ENCODE measurements around the gene MBD2. TPM values are rescaled to one million over a fixed set of nuclear protein-coding genes. Genes with fewer than 3 reads are reported as not detected.
"Not testable (repeated sequence)": the region's sequence is repeated elsewhere in the genome, so short reads cannot be mapped to it uniquely, and the experiment has no call there.

The MBD2 gene
- total RNA-seq, 1 experiment from 2014 or later: 37.0 TPM

DNA sequence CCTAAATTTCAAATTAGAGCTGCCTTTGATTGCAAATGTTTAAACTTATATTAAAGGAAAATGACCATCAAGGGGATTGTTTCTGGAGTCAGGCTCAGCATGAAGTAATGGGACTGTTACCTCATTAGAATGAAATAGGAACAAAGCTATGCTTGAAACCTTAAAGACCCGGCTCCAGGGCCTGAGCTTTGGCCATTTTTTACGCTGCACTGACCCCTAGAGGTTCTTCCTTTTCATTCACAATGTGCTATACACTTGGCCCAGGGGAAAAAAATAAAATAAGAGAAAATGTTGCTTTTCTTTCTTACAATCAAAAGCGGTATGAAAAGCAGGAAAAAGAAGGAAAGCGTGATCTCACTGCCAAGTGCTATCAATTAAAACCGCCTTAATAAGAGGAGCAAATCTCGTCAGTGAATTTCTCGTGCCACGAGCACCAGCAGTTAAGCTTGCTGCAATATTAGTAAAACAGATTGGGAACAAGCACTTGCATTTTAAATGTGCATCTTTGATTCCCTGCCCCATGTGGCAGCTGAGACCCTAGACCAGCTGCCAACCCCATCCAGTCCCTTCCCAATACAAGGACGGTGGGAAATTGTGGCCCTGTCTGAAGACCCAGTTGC, 96.6 kb downstream of the MBD2 start:
- Histone ChIP-seq H3K9me3 (ENCODE audit: low read length) (no peaks in the 10 kb centered on the region), H3K4me2 (ENCODE audit: low read length) (no peak overlapping the region), H3K27me3 (ENCODE audit: low read length) (no peaks in the 10 kb centered on the region), H3K9ac (ENCODE audit: low read length) (no peak overlapping the region), H3K27ac (ENCODE audit: low read length) (no peak overlapping the region), H3F3A (ENCODE audit: low read length, unreplicated experiment) (no peaks in the 10 kb centered on the region), H4K20me1 (ENCODE audit: low read length) (no peaks in the 10 kb centered on the region), H3K36me3 (ENCODE audit: low read depth, low read length) (no peaks in the 10 kb centered on the region), H3K79me2 (ENCODE audit: low read length) (no peaks in the 10 kb centered on the region), H3K4me1 (ENCODE audit: insufficient read depth, low read length) (peaks cover 5% of the 10 kb centered on the region; the same call in 1 of the 2 replicates), H2AFZ (ENCODE audit: low read length) (peak overlapping the region; percentile 29; the same call in 1 of the 2 replicates), H3K9me2 (replicated peaks; ENCODE audit: low read length) (no peaks in the 10 kb centered on the region), H3K4me3 (ENCODE audit: low read length) (no peak overlapping the region)
- intact Hi-C loops (cut with micrococcal nuclease): loop anchor here (2.0 to 5.0 kb wide), 2 partner anchors 441 to 559 kb away; no protein-coding TSS in a partner anchor
- ChIA-PET POLR2A (ENCODE audit: unreplicated experiment) (interaction anchor here (0.6 to 0.7 kb wide), 2 partner anchors 8 to 353 kb away, joined by 4 to 7 read pairs; no protein-coding TSS in a partner anchor), CTCF (interaction anchor here (0.5 to 1.0 kb wide), 3 partner anchors 8 to 429 kb away, joined by 3 to 9 read pairs (median 5); no protein-coding TSS in a partner anchor)
- ATAC-seq (peak; percentile 97), DNase-seq (peak; percentile 76)
- no TSS peak for BruUV-seq (replicated peaks)
- TF ChIP-seq, protein P1, sequence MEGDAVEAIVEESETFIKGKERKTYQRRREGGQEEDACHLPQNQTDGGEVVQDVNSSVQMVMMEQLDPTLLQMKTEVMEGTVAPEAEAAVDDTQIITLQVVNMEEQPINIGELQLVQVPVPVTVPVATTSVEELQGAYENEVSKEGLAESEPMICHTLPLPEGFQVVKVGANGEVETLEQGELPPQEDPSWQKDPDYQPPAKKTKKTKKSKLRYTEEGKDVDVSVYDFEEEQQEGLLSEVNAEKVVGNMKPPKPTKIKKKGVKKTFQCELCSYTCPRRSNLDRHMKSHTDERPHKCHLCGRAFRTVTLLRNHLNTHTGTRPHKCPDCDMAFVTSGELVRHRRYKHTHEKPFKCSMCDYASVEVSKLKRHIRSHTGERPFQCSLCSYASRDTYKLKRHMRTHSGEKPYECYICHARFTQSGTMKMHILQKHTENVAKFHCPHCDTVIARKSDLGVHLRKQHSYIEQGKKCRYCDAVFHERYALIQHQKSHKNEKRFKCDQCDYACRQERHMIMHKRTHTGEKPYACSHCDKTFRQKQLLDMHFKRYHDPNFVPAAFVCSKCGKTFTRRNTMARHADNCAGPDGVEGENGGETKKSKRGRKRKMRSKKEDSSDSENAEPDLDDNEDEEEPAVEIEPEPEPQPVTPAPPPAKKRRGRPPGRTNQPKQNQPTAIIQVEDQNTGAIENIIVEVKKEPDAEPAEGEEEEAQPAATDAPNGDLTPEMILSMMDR (conservative IDR thresholded peaks at IDR 0.05; ENCODE audit: low read depth, low read length): peak; percentile 86
- TF ChIP-seq EZH2phosphoT487 (IDR thresholded peaks at IDR 0.05; ENCODE audit: borderline replicate concordance, low read length): no peak
- TF ChIP-seq EZH2 (IDR thresholded peaks at IDR 0.05; ENCODE audit: low read length, unreplicated experiment): no peak

DNA sequence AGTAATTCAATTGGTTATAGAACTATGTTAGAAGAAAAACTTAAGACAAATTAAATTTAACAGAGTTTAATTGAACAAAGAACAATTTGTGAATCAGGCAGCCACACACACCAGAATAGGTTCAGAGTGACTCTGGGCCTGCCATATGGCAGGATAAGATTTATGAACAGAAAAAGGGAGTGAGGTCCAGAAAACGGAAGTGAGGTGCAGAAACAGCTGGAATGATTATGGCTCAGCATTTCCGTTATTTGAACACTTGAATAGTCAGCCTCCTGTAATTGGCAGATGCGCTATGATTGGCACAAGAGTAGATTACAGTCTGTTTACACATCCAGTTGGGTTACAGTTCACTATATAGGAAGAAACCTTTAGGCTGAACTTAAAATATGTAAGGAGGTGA, 99.0 kb downstream of the MBD2 start:
- Histone ChIP-seq H3K9ac (ENCODE audit: low read length) (no peak overlapping the region), H3K4me3 (ENCODE audit: low read length) (no peak overlapping the region), H3K4me1 (ENCODE audit: insufficient read depth, low read length) (0 out of 2 replicates have a peak, but pooled peaks cover under 1% of the 10 kb centered on the region), H3K36me3 (ENCODE audit: low read depth, low read length) (no peaks in the 10 kb centered on the region), H3K9me3 (ENCODE audit: low read length) (no peaks in the 10 kb centered on the region), H3F3A (ENCODE audit: low read length, unreplicated experiment) (no peaks in the 10 kb centered on the region), H4K20me1 (ENCODE audit: low read length) (no peaks in the 10 kb centered on the region), H3K79me2 (ENCODE audit: low read length) (no peaks in the 10 kb centered on the region), H3K27me3 (ENCODE audit: low read length) (no peaks in the 10 kb centered on the region), H2AFZ (ENCODE audit: low read length) (no peak overlapping the region), H3K27ac (ENCODE audit: low read length) (no peak overlapping the region), H3K9me2 (replicated peaks; ENCODE audit: low read length) (no peaks in the 10 kb centered on the region), H3K4me2 (ENCODE audit: low read length) (no peak overlapping the region)
- no TSS peak for BruUV-seq (replicated peaks)
- ChIA-PET CTCF (no interaction called here), POLR2A (ENCODE audit: unreplicated experiment) (interaction anchor here (0.6 kb wide), 1 partner anchor 9 kb away, joined by 7 read pairs; no protein-coding TSS in a partner anchor)
- intact Hi-C loops (cut with micrococcal nuclease): loop anchor here (5.0 kb wide), 1 partner anchor 438 kb away; no protein-coding TSS in a partner anchor
- TF ChIP-seq EZH2phosphoT487 (IDR thresholded peaks at IDR 0.05; ENCODE audit: borderline replicate concordance, low read length) (no peak), EZH2 (IDR thresholded peaks at IDR 0.05; ENCODE audit: low read length, unreplicated experiment) (no peak)
- TF ChIP-seq, protein P1 (conservative IDR thresholded peaks at IDR 0.05; ENCODE audit: low read depth, low read length): no peak
- no peak for DNase-seq
- no peak for ATAC-seq

DNA sequence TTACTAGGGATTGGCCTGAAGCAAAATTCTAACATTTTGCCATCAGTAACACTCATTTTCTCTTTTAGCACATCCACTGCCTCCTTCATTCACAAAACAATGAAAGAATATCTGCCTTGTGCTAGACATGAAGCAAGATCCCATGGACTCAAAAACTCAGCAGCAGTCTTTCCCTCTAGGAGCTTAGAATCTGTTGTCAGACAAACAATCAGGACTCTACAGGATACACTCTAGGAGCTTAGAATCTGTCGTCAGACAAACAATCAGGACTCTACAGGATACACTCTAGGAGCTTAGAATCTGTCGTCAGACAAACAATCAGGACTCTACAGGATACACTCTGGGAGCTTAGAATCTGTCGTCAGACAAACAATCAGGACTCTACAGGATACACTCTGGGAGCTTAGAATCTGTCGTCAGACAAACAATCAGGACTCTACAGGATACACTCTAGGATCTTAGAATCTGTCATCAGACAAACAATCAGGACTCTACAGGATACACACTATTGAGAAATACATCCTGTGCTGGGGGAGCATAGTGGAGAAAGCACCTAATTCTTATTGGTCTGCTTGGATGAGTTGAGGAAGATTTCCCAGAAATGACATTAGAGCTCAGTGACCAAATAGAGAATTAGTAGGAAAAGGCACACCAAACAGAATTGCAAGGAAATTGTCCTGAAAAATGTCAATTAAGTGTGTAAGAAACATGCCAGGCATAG, 100.6 kb downstream of the MBD2 start:
- H3K27me3 ChIP-seq (ENCODE audit: low read length); BruUV-seq (replicated peaks); H3K9me3 ChIP-seq (ENCODE audit: low read length); H3K4me2 ChIP-seq (ENCODE audit: low read length); POLR2A ChIA-PET (ENCODE audit: unreplicated experiment); H3K9me2 ChIP-seq (replicated peaks; ENCODE audit: low read length); H2AFZ ChIP-seq (ENCODE audit: low read length); H4K20me1 ChIP-seq (ENCODE audit: low read length); H3K27ac ChIP-seq (ENCODE audit: low read length); H3K4me1 ChIP-seq (ENCODE audit: insufficient read depth, low read length); H3K9ac ChIP-seq (ENCODE audit: low read length); ATAC-seq; DNase-seq; H3K4me3 ChIP-seq (ENCODE audit: low read length); H3F3A ChIP-seq (ENCODE audit: low read length, unreplicated experiment); intact Hi-C loops (cut with micrococcal nuclease); H3K79me2 ChIP-seq (ENCODE audit: low read length); H3K36me3 ChIP-seq (ENCODE audit: low read depth, low read length); CTCF ChIA-PET: not testable (repeated sequence)
